ENCODE results near the gene HS3ST6.
"Not testable (repeated sequence)": the region's sequence is repeated elsewhere in the genome, so short reads cannot be mapped to it uniquely, and the experiment has no call there.

Gene HS3ST6

GRCh38 chr16:1876066-1876465, 42.1 kb downstream of the HS3ST6 start:
- not testable (repeated sequence) for DNase-seq

- no peak for DNase-seq
These were observed 43.4 kb downstream of the HS3ST6 start for GRCh38 chr16:1874854-1875253.

- no peak for DNase-seq
These were observed 46.1 kb downstream of the HS3ST6 start, which contains the start of gene MEIOB for GRCh38 chr16:1871974-1872635. MEIOB (minus strand) TSS chr16:1872164; CDS start chr16:1868175, 3,989 bp downstream.

- peak; percentile 75 for DNase-seq
These were observed 47.7 kb downstream of the HS3ST6 start for GRCh38 chr16:1870365-1871082.

- no peak for DNase-seq
These were observed 52.1 kb downstream of the HS3ST6 start for GRCh38 chr16:1865902-1866690.

- peak; percentile 13 for DNase-seq
These were observed 54.3 kb downstream of the HS3ST6 start for GRCh38 chr16:1863681-1864460.

- DNase-seq = no peak
These were observed 55.8 kb downstream of the HS3ST6 start for GRCh38 chr16:1862394-1862793.

- DNase-seq = no peak
These were observed 56.5 kb downstream of the HS3ST6 start for GRCh38 chr16:1861730-1862129.

Measured in HCEC 1CT (cell line).